K562 (cell line): Measurements from ENCODE around the gene YPEL3. TPM values are rescaled to one million over a fixed set of nuclear protein-coding genes. Genes with fewer than 3 reads are reported as not detected.

Experiments
- AFF4 ChIP-seq: sonication (generic); formaldehyde crosslinking; IDR thresholded peaks from 2 replicates; pipeline ENCODE4 v1.8.0; 2023; ENCODE audit warnings: mild to moderate bottlenecking, missing genetic modification reagents
- BCOR ChIP-seq: fragments of 450-650 bp; IDR thresholded peaks from 2 replicates; pipeline ENCODE4 v1.6.1; 2016
- GTF2A2 ChIP-seq: IDR thresholded peaks from 2 replicates; pipeline ENCODE4 v1.6.1; 2016; ENCODE audit warnings: mild to moderate bottlenecking, missing genetic modification characterization, missing compliant biosample characterization
- LARP7 ChIP-seq: fragments of 450-650 bp; IDR thresholded peaks from 2 replicates; pipeline ENCODE4 v1.6.1; 2016
- MIER1 ChIP-seq: fragments of 450-650 bp; IDR thresholded peaks from 2 replicates; pipeline ENCODE4 v1.6.1; 2016; ENCODE audit warnings: antibody characterized with exemption, mild to moderate bottlenecking, low read depth
- NRF1 ChIP-seq, 2 experiments: fragments of 450-650 bp; IDR thresholded peaks in 1 of 2; conservative IDR thresholded peaks in 1 of 2; 2 replicates each; pipeline ENCODE4 v1.6.1; 2014; ENCODE audit warnings: mild to moderate bottlenecking in 2 of 2
- POLR2G ChIP-seq: fragments of 200-400 bp; formaldehyde crosslinking; IDR thresholded peaks from 2 replicates; pipeline ENCODE4 v1.6.1; 2017; ENCODE audit warnings: low read depth, mild to moderate bottlenecking, antibody characterized with exemption, low read length, moderate library complexity
- RBM22 ChIP-seq: fragments of 200-400 bp; formaldehyde crosslinking; IDR thresholded peaks from 2 replicates; pipeline ENCODE4 v1.6.1; 2018; ENCODE audit warnings: low read length, low read depth; ENCODE audit not compliant: poor library complexity, severe bottlenecking
- SFPQ ChIP-seq: fragments of 200-400 bp; formaldehyde crosslinking; IDR thresholded peaks from 2 replicates; pipeline ENCODE4 v1.6.1; 2017; ENCODE audit warnings: mild to moderate bottlenecking, low read depth, low read length, moderate library complexity
- SMAD1 ChIP-seq: fragments of 150-350 bp; IDR thresholded peaks from 2 replicates; pipeline ENCODE4 v1.6.1; 2014; ENCODE audit warnings: low read length, low read depth; ENCODE audit not compliant: partially characterized antibody
- SMAD4 ChIP-seq: fragments of 250-450 bp; sonication (Bioruptor Pico); conservative IDR thresholded peaks from 2 replicates; pipeline ENCODE4 v1.8.0; 2021; ENCODE audit warnings: inconsistent platforms, mild to moderate bottlenecking, moderate library complexity
- SRSF3 ChIP-seq: fragments of 200-400 bp; formaldehyde crosslinking; IDR thresholded peaks from 2 replicates; pipeline ENCODE4 v1.6.1; 2016; ENCODE audit warnings: mild to moderate bottlenecking, low read length, moderate library complexity; ENCODE audit not compliant: insufficient read depth
- TEAD4 ChIP-seq, 2 experiments: sonication (generic) in 1 of 2; formaldehyde crosslinking in 1 of 2; IDR thresholded peaks; 2 replicates each; pipeline versions ENCODE4 v1.6.1 to v1.8.0; 2012 to 2022; ENCODE audit warnings: borderline replicate concordance in 1 of 2, inconsistent platforms in 1 of 2, low read length in 1 of 2, mild to moderate bottlenecking in 1 of 2, missing genetic modification reagents in 1 of 2
- THAP7 ChIP-seq: fragments of 250-450 bp; sonication (Bioruptor Pico); IDR thresholded peaks from 2 replicates; pipeline ENCODE4 v1.5.0; 2021
- XRCC4 ChIP-seq: IDR thresholded peaks from one replicate; pipeline ENCODE4 v1.6.1; 2011; ENCODE audit not compliant: insufficient read depth, insufficient read length; ENCODE audit errors: extremely low read depth
- ZNF197 ChIP-seq: fragments of 200-800 bp; sonication (Bioruptor generic); IDR thresholded peaks from 2 replicates; pipeline ENCODE4 v1.6.1; 2016; ENCODE audit warnings: low read depth, missing genetic modification characterization, missing compliant biosample characterization
- ZNF79 ChIP-seq: fragments of 250-450 bp; sonication (Bioruptor Pico); IDR thresholded peaks from 2 replicates; pipeline ENCODE4 v1.4.0; 2020; ENCODE audit warnings: low read depth, mild to moderate bottlenecking, moderate library complexity
- polyA plus RNA-seq, 8 experiments: library from polyadenylated mRNA; depleted of rRNA in 4 of 8; stranded (reverse) in 5 of 8; unstranded in 3 of 8; fragments of >200 nt; fragmentation: Nextera tagmentation in 2 of 8; fragmentation: Illumina TruSeq in 1 of 8; extraction: Ambion mirVana in 2 of 8; extraction: Trizol in 1 of 8; gene quantifications; 2 replicates each; pipeline versions ENCODE4 v1.2.1 to v1.2.3, GENCODE V29; 2011 to 2014; ENCODE audit warnings: inconsistent platforms in 1 of 8, missing spikeins in 1 of 8
- total RNA-seq, 7 experiments: library from RNA; depleted of rRNA in 6 of 7; stranded (reverse); fragments of >200 nt in 6 of 7; fragmentation: Illumina TruSeq in 2 of 7; extraction: Trizol in 2 of 7; gene quantifications; 2 replicates each; pipeline versions ENCODE4 v1.2.1 to v1.2.3, GENCODE V29; 2011 to 2021; ENCODE audit warnings: low replicate concordance in 1 of 7
- TF ChIP-seq, protein P1 (sequence below): fragments of 200-800 bp; sonication (Bioruptor generic); IDR thresholded peaks from 2 replicates; pipeline ENCODE4 v1.6.1; 2017; ENCODE audit warnings: missing genetic modification characterization, missing compliant biosample characterization

The YPEL3 gene
- total and polyA plus RNA-seq, 9 of the 15 experiments (the other 6 are each of a cell fraction or from before 2014, with no cell fraction given), result 0.41 to 15.0 (median 2.9) TPM

DNA sequence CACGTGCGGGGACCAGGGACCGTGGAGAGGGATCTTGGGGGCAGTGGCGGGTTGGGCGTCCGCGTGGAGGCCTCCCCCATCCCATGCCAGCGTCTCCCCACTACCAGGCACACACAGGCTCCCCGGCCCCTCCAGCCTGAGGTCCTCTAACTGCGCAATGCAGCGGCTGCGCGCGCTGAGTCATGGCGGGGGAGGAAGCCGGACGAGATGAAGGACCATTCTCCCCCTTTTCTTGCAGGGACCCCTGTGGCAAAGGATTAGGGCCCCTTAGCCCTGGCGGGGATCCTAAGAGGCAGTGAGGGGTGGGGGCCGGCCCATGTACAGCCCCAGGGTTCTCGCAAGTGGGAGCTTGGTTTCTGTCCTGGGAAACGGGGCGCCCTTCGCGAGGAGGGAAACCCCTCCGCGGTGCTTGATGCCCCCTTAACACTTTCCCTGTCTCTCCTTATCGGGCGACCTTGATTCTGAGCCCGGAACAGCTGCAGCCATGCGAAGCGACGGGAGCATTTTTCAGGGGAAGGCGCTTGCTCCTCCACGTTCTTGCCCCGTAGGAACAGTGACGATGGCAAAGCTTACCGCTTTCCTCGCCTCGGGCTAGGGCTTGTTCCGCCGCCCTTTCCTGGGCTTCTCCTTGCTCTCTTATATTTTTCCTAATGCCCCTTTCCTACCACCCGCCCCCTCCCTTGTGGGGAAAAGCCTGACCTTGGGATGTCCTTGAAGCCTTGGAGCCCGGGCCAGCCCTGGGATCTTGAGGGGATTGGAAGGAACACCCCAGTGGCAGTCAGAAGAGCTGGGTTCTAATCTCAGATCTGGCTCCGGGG, 29.9 kb downstream of the YPEL3 start (continued):
- TF ChIP-seq NRF1 (conservative IDR thresholded peaks at IDR 0.05 in 1 of 2, IDR thresholded peaks at IDR 0.05 in 1 of 2), result peak; percentile 74 to 79
- TF ChIP-seq SMAD4 (CRISPR knock-in tag), result no peak
- peak; percentile 22 for TF ChIP-seq SMAD1
- peak; percentile 84 for TF ChIP-seq RBM22
- TF ChIP-seq AFF4 (CRISPR knock-in tag), result peak; percentile 74; the same call in 1 of the 2 replicates
- TF ChIP-seq POLR2G, result peak; percentile 83
- TF ChIP-seq ZNF197 (CRISPR knock-in tag), result no peak
- peak; percentile 13; the same call in 1 of the 2 replicates for TF ChIP-seq GTF2A2 (tag)
- peak; percentile 73; the same call in 1 of the 2 replicates for TF ChIP-seq SRSF3
- TF ChIP-seq LARP7, result peak; percentile 79; the same call in 1 of the 2 replicates
- 0 out of 2 replicates have a peak, but pooled peaks have one; percentile 8 for TF ChIP-seq BCOR
- TF ChIP-seq SFPQ, result no peak
- TF ChIP-seq ZNF79 (CRISPR knock-in tag), result no peak
- TF ChIP-seq MIER1, result 0 out of 2 replicates have a peak, but pooled peaks have one; percentile 25
- no peak for TF ChIP-seq TEAD4 (IDR thresholded peaks at IDR 0.05; ENCODE audit: low read length)
- no peak for TF ChIP-seq TEAD4 (CRISPR knock-in tag; IDR thresholded peaks at IDR 0.05; ENCODE audit: borderline replicate concordance)
- 0 out of 2 replicates have a peak, but pooled peaks have one; percentile 66 for TF ChIP-seq THAP7 (CRISPR knock-in tag)
- no peak for TF ChIP-seq XRCC4
- TF ChIP-seq, protein P1, sequence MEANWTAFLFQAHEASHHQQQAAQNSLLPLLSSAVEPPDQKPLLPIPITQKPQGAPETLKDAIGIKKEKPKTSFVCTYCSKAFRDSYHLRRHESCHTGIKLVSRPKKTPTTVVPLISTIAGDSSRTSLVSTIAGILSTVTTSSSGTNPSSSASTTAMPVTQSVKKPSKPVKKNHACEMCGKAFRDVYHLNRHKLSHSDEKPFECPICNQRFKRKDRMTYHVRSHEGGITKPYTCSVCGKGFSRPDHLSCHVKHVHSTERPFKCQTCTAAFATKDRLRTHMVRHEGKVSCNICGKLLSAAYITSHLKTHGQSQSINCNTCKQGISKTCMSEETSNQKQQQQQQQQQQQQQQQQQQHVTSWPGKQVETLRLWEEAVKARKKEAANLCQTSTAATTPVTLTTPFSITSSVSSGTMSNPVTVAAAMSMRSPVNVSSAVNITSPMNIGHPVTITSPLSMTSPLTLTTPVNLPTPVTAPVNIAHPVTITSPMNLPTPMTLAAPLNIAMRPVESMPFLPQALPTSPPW (CRISPR knock-in tag), result no peak
